AG04450 (cell line): ENCODE data around the gene PRPF40B. TPM values are rescaled to one million over a fixed set of nuclear protein-coding genes. Genes with fewer than 3 reads are reported as not detected.

Experiments
- CTCF ChIA-PET: fragments of 300-600, 350-600 bp; formaldehyde crosslinking; extraction: SDS; loops from one replicate; lab custom pipeline; 2022; ENCODE audit warnings: antibody characterized with exemption, inconsistent platforms; lab: Charles Lee
- POLR2A ChIA-PET: fragments of 350-600 bp; formaldehyde crosslinking; extraction: SDS; loops from one replicate; lab custom pipeline; 2021; ENCODE audit warnings: antibody characterized with exemption, inconsistent platforms; lab: Yijun Ruan, JAX
- DNase-seq: peaks from one replicate; pipeline ENCODE4 v3.0.0-alpha.2; 2011; ENCODE audit warnings: low read depth, low spot score
- H3K27ac ChIP-seq: one replicate; pipeline ENCODE4 v1.5.1; 2012; ENCODE audit warnings: low read depth, low read length, control low read depth
- H3K27me3 ChIP-seq: one replicate; pipeline ENCODE4 v1.6.0; 2012; ENCODE audit warnings: low read length; ENCODE audit not compliant: control insufficient read depth, insufficient read depth
- H3K4me3 ChIP-seq: 2 replicates; pipeline ENCODE4 v1.5.1; 2011; ENCODE audit warnings: mild to moderate bottlenecking, low read depth, low read length, control low read depth
- H3K9me3 ChIP-seq: 2 replicates; pipeline ENCODE4 v1.5.1; 2012; ENCODE audit warnings: low read length; ENCODE audit not compliant: control insufficient read depth, insufficient read depth
- CTCF ChIP-seq: IDR thresholded peaks from 2 replicates; pipeline ENCODE4 v1.5.1; 2011; ENCODE audit warnings: low read depth, low read length, control low read depth, inconsistent platforms
- polyA plus RNA-seq: library from polyadenylated mRNA; depleted of rRNA; stranded (reverse); fragments of >200 nt; gene quantifications from 2 replicates; pipeline ENCODE4 v1.2.3, GENCODE V29; 2011

PRPF40B gene
- polyA plus RNA-seq, 1 experiment, result 9.0 TPM

- CTCF ChIA-PET, result interaction anchor here (1.2 to 1.5 kb wide), 2 partner anchors 38 to 63 kb away, joined by 3 to 4 read pairs; partner anchors contain the start of gene TMBIM6
- POLR2A ChIA-PET, result no interaction called here
- no peak for DNase-seq
Measured at GRCh38 chr12:49678711-49679110, 55.4 kb downstream of the PRPF40B start.

GRCh38 chr12:49680075-49680474 is 56.7 kb downstream of the PRPF40B start:
- no peak overlapping the region for H3K27ac ChIP-seq
- POLR2A ChIA-PET, result interaction anchor here (2.0 kb wide), 1 partner anchor 61 kb away, joined by 8 read pairs; the partner anchor contains the start of gene TMBIM6
- H3K4me3 ChIP-seq, result no peak overlapping the region
- TF ChIP-seq CTCF, result no peak
- DNase-seq, result no peak
- H3K27me3 ChIP-seq, result no peaks in the 10 kb centered on the region
- H3K9me3 ChIP-seq, result no peaks in the 10 kb centered on the region
- CTCF ChIA-PET, result interaction anchor here (0.7 to 1.5 kb wide), 4 partner anchors 35 to 57 kb away, joined by 3 to 7 read pairs (median 4); partner anchors contain the start of gene PRPF40B

More at GRCh38 chr12:49678711-49679110, 55.4 kb downstream of the PRPF40B start:
- Histone ChIP-seq H3K4me3 (no peak overlapping the region), H3K27ac (no peak overlapping the region), H3K9me3 (no peaks in the 10 kb centered on the region), H3K27me3 (no peaks in the 10 kb centered on the region)
- TF ChIP-seq CTCF, result no peak

- no peak for TF ChIP-seq CTCF
- Histone ChIP-seq H3K27me3 (no peaks in the 10 kb centered on the region), H3K9me3 (no peaks in the 10 kb centered on the region), H3K27ac (no peak overlapping the region), H3K4me3 (no peak overlapping the region)
- CTCF ChIA-PET, result interaction anchor here (1.1 kb wide), 2 partner anchors 11 to 17 kb away, joined by 3 to 5 read pairs; no protein-coding TSS in a partner anchor
- POLR2A ChIA-PET, result no interaction called here
- no peak for DNase-seq
Measured at GRCh38 chr12:49683599-49684309, 60.4 kb downstream of the PRPF40B start.

- CTCF ChIA-PET, result interaction anchor here (1.1 kb wide), 1 partner anchor 11 kb away, joined by 3 read pairs; no protein-coding TSS in a partner anchor
- Histone ChIP-seq H3K27ac (no peak overlapping the region), H3K4me3 (no peak overlapping the region), H3K9me3 (no peaks in the 10 kb centered on the region), H3K27me3 (no peaks in the 10 kb centered on the region)
- no peak for DNase-seq
- no peak for TF ChIP-seq CTCF
- POLR2A ChIA-PET, result no interaction called here
Measured at GRCh38 chr12:49684310-49684854, 61.0 kb downstream of the PRPF40B start.

- POLR2A ChIA-PET, result interaction anchor here (0.6 kb wide), 1 partner anchor 95 kb away, joined by 3 read pairs; no protein-coding TSS in a partner anchor
- Histone ChIP-seq H3K27me3 (no peaks in the 10 kb centered on the region), H3K9me3 (no peaks in the 10 kb centered on the region), H3K27ac (no peak overlapping the region), H3K4me3 (no peak overlapping the region)
- CTCF ChIA-PET, result no interaction called here
- no peak for TF ChIP-seq CTCF
- DNase-seq, result no peak
Measured at GRCh38 chr12:49687941-49688340, 64.6 kb downstream of the PRPF40B start.
